Activated T-cell treated with anti-CD3 and anti-CD28 coated beads, Interleukin-2, amount 50 U/mL, for 72 hours (primary cell): ENCODE data around the gene TTL. TPM values are rescaled to one million over a fixed set of nuclear protein-coding genes. Genes with fewer than 3 reads are reported as not detected.
"Not testable (repeated sequence)": the region's sequence is repeated elsewhere in the genome, so short reads cannot be mapped to it uniquely, and the experiment has no call there.

Experiments
- ATAC-seq, 2 donors: fragments of 150-1000 bp; cut with Tn5 transposase; replicated peaks in 1 of 2; 2 replicates each; pipeline ENCODE4 v1.10.0; 2021; ENCODE audit warnings: moderate library complexity in 2 of 2, mild to moderate bottlenecking in 1 of 2
- DNase-seq, 2 donors: peaks; one replicate each; pipeline ENCODE4 v3.0.0; 2021 to 2022; ENCODE audit warnings: mixed read lengths in 1 of 2
- H3K27ac Mint-ChIP-seq: one replicate; pipeline ENCODE4 v1.8.0; 2022; ENCODE audit warnings: mild to moderate bottlenecking, moderate library complexity, mixed read lengths
- H3K27me3 Mint-ChIP-seq: one replicate; pipeline ENCODE4 v1.8.0; 2022; ENCODE audit warnings: low read depth, mixed read lengths
- H3K36me3 Mint-ChIP-seq, 2 donors: one replicate each; pipeline ENCODE4 v1.8.0; 2022; ENCODE audit warnings: mixed read lengths in 2 of 2, mild to moderate bottlenecking in 1 of 2; ENCODE audit not compliant: insufficient read depth in 2 of 2
- H3K4me1 Mint-ChIP-seq: one replicate; pipeline ENCODE4 v1.8.0; 2022; ENCODE audit warnings: low read depth, mixed read lengths
- H3K4me3 Mint-ChIP-seq, 2 donors: one replicate each; pipeline ENCODE4 v1.8.0; 2022; ENCODE audit warnings: mild to moderate bottlenecking in 2 of 2, mixed read lengths in 2 of 2, moderate library complexity in 2 of 2
- H3K9me3 Mint-ChIP-seq, 2 donors: one replicate each; pipeline ENCODE4 v1.8.0; 2022; ENCODE audit warnings: mixed read lengths in 2 of 2
- total RNA-seq, 2 donors: library from RNA; stranded (reverse); gene quantifications; one replicate each; pipeline ENCODE4 v1.2.3, GENCODE V29; 2022

The TTL gene
- total RNA-seq, 2 donors from 2014 or later: 28.8 to 32.5 TPM

DNA sequence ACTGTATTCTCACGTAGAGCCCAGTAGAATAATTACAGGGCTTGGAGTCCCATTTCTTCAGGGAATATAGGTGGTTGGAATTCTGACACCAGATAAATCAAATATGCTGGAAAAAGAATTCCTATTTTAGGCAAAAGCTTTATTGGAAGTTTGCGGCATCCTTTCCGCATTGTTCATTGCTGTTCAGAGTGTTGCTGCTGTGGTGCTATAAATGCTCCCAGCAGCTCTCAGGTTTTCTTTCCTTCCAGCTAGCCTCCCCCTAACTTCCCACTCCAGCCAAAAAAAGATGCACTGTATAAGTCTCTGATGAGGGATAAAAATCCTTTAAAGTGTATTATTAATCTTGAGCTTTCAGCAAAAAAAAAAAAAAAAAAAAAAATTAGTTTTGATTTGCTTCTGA, 34.8 kb downstream of the TTL start:
- Mint-ChIP-seq H3K4me3 (no peak overlapping the region), H3K9me3 (no peaks in the 10 kb centered on the region), H3K4me1 (no peaks in the 10 kb centered on the region), H3K27ac (no peak overlapping the region), H3K27me3 (no peaks in the 10 kb centered on the region), H3K36me3 (peaks cover 12 to 22% of the 10 kb centered on the region in 2 donors)
- no peak for ATAC-seq
- DNase-seq: no peak

- DNase-seq (no peak), ATAC-seq (no peak)
- Mint-ChIP-seq H3K27me3 (no peaks in the 10 kb centered on the region), H3K4me1 (no peaks in the 10 kb centered on the region), H3K9me3 (no peaks in the 10 kb centered on the region), H3K4me3 (no peak overlapping the region), H3K36me3 (peaks cover 16 to 33% of the 10 kb centered on the region in 2 donors), H3K27ac (no peak overlapping the region)
Measured at GRCh38 chr2:112518807-112519206, 36.9 kb downstream of the TTL start.

DNA sequence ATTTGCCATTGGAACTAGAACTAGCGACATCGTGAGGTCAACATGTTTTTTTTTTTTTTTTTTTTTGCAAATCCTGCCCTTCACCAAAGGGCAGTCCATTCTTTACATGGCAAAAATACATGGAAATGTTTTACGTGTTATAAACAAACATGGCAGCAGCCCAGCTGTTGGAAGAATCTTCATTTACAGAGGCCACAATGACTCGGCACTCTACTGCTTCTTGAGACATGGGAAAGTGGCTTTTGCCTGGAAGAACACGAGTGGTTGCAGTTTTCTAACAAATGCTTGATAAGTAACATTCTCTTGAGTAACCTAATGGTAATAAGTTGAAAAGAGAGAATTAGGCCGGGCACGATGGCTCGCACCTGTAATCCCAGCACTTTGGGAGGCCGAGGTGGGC, 37.5 kb downstream of the TTL start:
- H3K27me3 Mint-ChIP-seq: no peaks in the 10 kb centered on the region
- no peak overlapping the region for H3K27ac Mint-ChIP-seq
- DNase-seq (no peak), ATAC-seq (no peak)
- H3K9me3 Mint-ChIP-seq: no peaks in the 10 kb centered on the region
- H3K36me3 Mint-ChIP-seq: peaks cover 15 to 30% of the 10 kb centered on the region in 2 donors
- no peaks in the 10 kb centered on the region for H3K4me1 Mint-ChIP-seq
- H3K4me3 Mint-ChIP-seq: no peak overlapping the region

GRCh38 chr2:112520234-112520783, 38.4 kb downstream of the TTL start:
- ATAC-seq (no peak), DNase-seq (no peak)
- no peak overlapping the region for H3K27ac Mint-ChIP-seq
- H3K9me3 Mint-ChIP-seq: no peaks in the 10 kb centered on the region
- H3K36me3 Mint-ChIP-seq: peaks cover 13 to 25% of the 10 kb centered on the region in 2 donors
- H3K4me3 Mint-ChIP-seq: no peak overlapping the region
- no peaks in the 10 kb centered on the region for H3K4me1 Mint-ChIP-seq
- H3K27me3 Mint-ChIP-seq: no peaks in the 10 kb centered on the region

DNA sequence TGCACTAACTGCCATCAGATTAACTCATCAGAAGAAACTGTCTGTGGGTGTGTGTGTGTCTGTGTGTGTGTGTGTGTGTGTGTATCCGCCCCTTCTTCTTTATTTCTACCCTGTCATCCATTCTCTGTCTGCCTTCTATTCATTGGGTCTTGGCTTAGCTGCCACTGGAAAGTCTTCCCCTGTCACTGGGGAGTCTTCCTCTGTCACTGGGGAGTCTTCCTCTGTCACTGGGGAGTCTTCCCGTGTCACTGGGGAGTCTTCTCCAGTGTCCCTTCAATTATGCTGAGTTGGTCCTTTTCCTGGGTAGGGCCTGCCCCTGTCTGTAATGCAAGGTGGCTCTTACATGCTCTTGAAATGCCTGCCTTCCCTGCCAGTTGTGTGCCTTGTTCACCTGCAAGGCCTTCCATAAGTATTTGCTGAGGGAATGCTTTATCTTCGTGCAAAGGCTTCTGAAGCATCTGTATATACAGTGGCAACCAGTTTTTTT, 41.4 kb downstream of the TTL start:
- no peak overlapping the region for H3K27ac Mint-ChIP-seq
- H3K36me3 Mint-ChIP-seq: peaks cover 19 to 27% of the 10 kb centered on the region in 2 donors
- no peaks in the 10 kb centered on the region for H3K27me3 Mint-ChIP-seq
- no peaks in the 10 kb centered on the region for H3K4me1 Mint-ChIP-seq
- ATAC-seq: no peak
- DNase-seq: no peak
- H3K4me3 Mint-ChIP-seq: no peak overlapping the region
- no peaks in the 10 kb centered on the region for H3K9me3 Mint-ChIP-seq

- not testable (repeated sequence) for H3K27me3 Mint-ChIP-seq, ATAC-seq, H3K4me1 Mint-ChIP-seq, H3K9me3 Mint-ChIP-seq, H3K4me3 Mint-ChIP-seq, H3K27ac Mint-ChIP-seq, DNase-seq
- H3K36me3 Mint-ChIP-seq: peaks cover 19 to 25% of the 10 kb centered on the region in 2 donors
Measured at GRCh38 chr2:112524276-112524675, 42.3 kb downstream of the TTL start.

DNA sequence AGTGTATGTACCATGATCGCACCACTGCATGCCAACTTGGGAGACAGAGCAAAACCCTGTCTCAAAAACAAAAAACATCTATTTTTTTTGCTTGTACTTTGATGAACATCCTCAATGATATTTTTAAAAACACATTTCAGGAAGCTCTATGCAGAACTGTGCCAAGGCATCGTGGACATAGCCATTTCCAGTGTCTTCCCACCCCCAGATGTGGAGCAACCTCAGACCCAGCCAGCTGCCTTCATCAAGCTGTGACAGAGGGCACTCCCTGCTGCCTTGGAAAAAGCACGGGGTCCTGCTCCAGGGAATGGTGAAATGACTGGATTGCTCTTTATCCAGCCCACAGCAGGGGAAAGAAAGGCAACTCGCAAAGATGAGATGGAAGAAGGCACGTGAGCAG, 46.6 kb downstream of the TTL start:
- ATAC-seq: no peak
- no peaks in the 10 kb centered on the region for H3K4me1 Mint-ChIP-seq
- no peaks in the 10 kb centered on the region for H3K9me3 Mint-ChIP-seq
- H3K4me3 Mint-ChIP-seq: no peak overlapping the region
- H3K27me3 Mint-ChIP-seq: no peaks in the 10 kb centered on the region
- H3K27ac Mint-ChIP-seq: no peak overlapping the region
- no peak for DNase-seq
- H3K36me3 Mint-ChIP-seq: peaks cover 9 to 12% of the 10 kb centered on the region in 2 donors

DNA sequence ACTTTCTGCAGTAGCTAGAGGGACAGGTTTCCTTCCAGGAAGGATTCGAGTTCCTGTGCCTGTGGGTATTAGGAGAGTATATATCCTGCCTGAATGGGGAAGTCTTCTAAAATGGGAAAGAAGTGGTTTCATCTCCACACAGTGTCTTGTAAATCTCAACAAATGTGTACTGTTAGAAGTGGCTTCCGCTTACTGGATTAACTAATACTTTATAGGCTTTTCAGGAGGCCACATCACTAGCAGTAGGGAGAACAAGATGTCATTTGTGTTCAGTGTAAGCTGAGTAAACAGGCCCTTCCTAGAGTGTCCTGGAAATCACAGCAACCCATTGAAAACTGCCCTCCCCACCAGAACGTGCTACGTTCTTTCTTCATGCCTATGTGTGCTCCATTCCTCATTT, 47.8 kb downstream of the TTL start:
- no peak overlapping the region for H3K4me3 Mint-ChIP-seq
- no peaks in the 10 kb centered on the region for H3K4me1 Mint-ChIP-seq
- no peaks in the 10 kb centered on the region for H3K27me3 Mint-ChIP-seq
- DNase-seq (no peak), ATAC-seq (no peak)
- peaks cover 7 to 9% of the 10 kb centered on the region in 2 donors for H3K36me3 Mint-ChIP-seq
- no peak overlapping the region for H3K27ac Mint-ChIP-seq
- H3K9me3 Mint-ChIP-seq: no peaks in the 10 kb centered on the region

- no peak overlapping the region for H3K27ac Mint-ChIP-seq
- no peaks in the 10 kb centered on the region for H3K4me1 Mint-ChIP-seq
- peaks cover 7 to 9% of the 10 kb centered on the region in 2 donors for H3K36me3 Mint-ChIP-seq
- no peaks in the 10 kb centered on the region for H3K27me3 Mint-ChIP-seq
- no peaks in the 10 kb centered on the region for H3K9me3 Mint-ChIP-seq
- H3K4me3 Mint-ChIP-seq: no peak overlapping the region
- DNase-seq (no peak), ATAC-seq (no peak)
Measured at GRCh38 chr2:112530728-112531127, 48.8 kb downstream of the TTL start.

- H3K27me3 Mint-ChIP-seq: no peaks in the 10 kb centered on the region
- DNase-seq (no peak), ATAC-seq (no peak)
- no peak overlapping the region for H3K27ac Mint-ChIP-seq
- no peaks in the 10 kb centered on the region for H3K4me1 Mint-ChIP-seq
- no peak overlapping the region for H3K4me3 Mint-ChIP-seq
- H3K9me3 Mint-ChIP-seq: peaks cover 0 to 2% of the 10 kb centered on the region in 2 donors
- H3K36me3 Mint-ChIP-seq: peaks cover 2 to 6% of the 10 kb centered on the region in 2 donors
Measured at GRCh38 chr2:112534826-112535225, 52.9 kb downstream of the TTL start.

DNA sequence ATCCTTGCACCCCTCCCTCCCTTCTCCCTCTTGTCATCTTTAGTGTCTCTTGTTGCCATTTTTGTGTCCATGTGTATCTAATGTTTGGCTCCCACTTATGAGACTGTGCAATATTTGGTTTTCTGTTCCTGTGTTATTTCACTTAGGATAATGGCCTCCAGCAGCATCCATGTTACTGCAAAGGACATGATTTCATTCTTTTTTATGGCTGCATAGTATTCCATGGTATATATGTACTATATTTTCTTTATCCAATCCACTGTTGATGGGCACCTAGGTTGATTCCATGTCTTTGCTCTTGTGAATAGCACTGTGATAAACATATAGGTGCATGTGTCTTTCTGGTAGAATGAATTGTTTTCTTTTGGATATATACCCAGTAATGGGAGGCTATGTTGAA, 54.7 kb downstream of the TTL start:
- not testable (repeated sequence) for H3K4me3 Mint-ChIP-seq, H3K36me3 Mint-ChIP-seq, H3K9me3 Mint-ChIP-seq, DNase-seq, H3K27me3 Mint-ChIP-seq, ATAC-seq, H3K27ac Mint-ChIP-seq, H3K4me1 Mint-ChIP-seq

GRCh38 chr2:112539306-112539705, 57.4 kb downstream of the TTL start:
- no peak overlapping the region for H3K27ac Mint-ChIP-seq
- ATAC-seq (no peak), DNase-seq (no peak)
- no peaks in the 10 kb centered on the region for H3K27me3 Mint-ChIP-seq
- no peak overlapping the region for H3K4me3 Mint-ChIP-seq
- H3K4me1 Mint-ChIP-seq: peaks cover 10% of the 10 kb centered on the region
- peaks cover 0 to 2% of the 10 kb centered on the region in 2 donors for H3K9me3 Mint-ChIP-seq
- H3K36me3 Mint-ChIP-seq: peaks cover 0 to 1% of the 10 kb centered on the region in 2 donors

DNA sequence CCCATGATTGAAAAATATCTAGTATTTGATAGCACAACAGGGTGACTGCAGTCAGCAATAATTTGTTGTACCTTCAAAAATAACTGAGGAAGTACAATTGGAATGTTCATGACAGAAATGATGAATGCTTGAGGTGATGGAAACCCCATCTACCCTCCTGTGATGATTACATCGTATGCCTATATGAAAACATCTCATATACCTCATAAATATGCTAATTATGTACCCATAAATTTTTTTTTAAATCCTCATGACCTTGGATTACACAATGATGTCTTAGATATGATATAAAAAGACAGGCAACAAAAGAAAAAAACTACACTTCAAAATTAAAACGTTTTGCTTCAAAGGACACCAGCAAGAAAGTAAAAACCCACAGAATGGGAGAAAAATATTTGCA, 59.0 kb downstream of the TTL start:
- Mint-ChIP-seq H3K27me3 (no peaks in the 10 kb centered on the region), H3K4me1 (peaks cover 10% of the 10 kb centered on the region)

More for the DNA sequence above, 59.0 kb downstream of the TTL start:
- ATAC-seq (no peak), DNase-seq (no peak)
- H3K36me3 Mint-ChIP-seq: peaks cover 0 to 1% of the 10 kb centered on the region in 2 donors
- no peak overlapping the region for H3K4me3 Mint-ChIP-seq
- no peak overlapping the region for H3K27ac Mint-ChIP-seq
- H3K9me3 Mint-ChIP-seq: peaks cover 0 to 2% of the 10 kb centered on the region in 2 donors
